Naive B cell (primary cell): ENCODE measurements around the gene FHIT. TPM values are rescaled to one million over a fixed set of nuclear protein-coding genes. Genes with fewer than 3 reads are reported as not detected.

Source experiments
- ATAC-seq, 2 donors: fragments of 150-1000 bp; cut with Tn5 transposase; 2 replicates each; pipeline ENCODE4 v1.10.0; 2021; ENCODE audit warnings: low read depth in 2 of 2, mild to moderate bottlenecking in 2 of 2, moderate library complexity in 2 of 2
- DNase-seq: peaks from one replicate; pipeline ENCODE4 v3.0.0; 2022
- H3K27ac Mint-ChIP-seq, 6 donors: one replicate each; pipeline ENCODE4 v1.8.0; 2020 to 2022; ENCODE audit warnings: mild to moderate bottlenecking in 6 of 6, mixed read lengths in 6 of 6, moderate library complexity in 5 of 6, inconsistent platforms in 2 of 6
- H3K27me3 Mint-ChIP-seq, 3 donors: one replicate each; pipeline ENCODE4 v1.8.0; 2021 to 2022; ENCODE audit warnings: mixed read lengths in 3 of 3, mild to moderate bottlenecking in 1 of 3
- H3K36me3 Mint-ChIP-seq, 2 donors: one replicate each; pipeline ENCODE4 v1.8.0; 2020 to 2022; ENCODE audit warnings: mixed read lengths in 2 of 2, inconsistent platforms in 1 of 2, mild to moderate bottlenecking in 1 of 2
- H3K4me1 Mint-ChIP-seq, 3 donors: one replicate each; pipeline ENCODE4 v1.8.0; 2020 to 2022; ENCODE audit warnings: mixed read lengths in 3 of 3, inconsistent platforms in 1 of 3, mild to moderate bottlenecking in 1 of 3, moderate library complexity in 1 of 3
- H3K4me3 Mint-ChIP-seq, 8 donors: one replicate each; pipeline ENCODE4 v1.8.0; 2020 to 2022; ENCODE audit warnings: mild to moderate bottlenecking in 8 of 8, mixed read lengths in 8 of 8, moderate library complexity in 8 of 8, inconsistent platforms in 2 of 8
- H3K9me3 Mint-ChIP-seq, 7 donors: one replicate each; pipeline ENCODE4 v1.8.0; 2020 to 2022; ENCODE audit warnings: mixed read lengths in 7 of 7, mild to moderate bottlenecking in 5 of 7, inconsistent platforms in 2 of 7, moderate library complexity in 1 of 7
- polyA plus RNA-seq, 6 donors: library from polyadenylated mRNA; unstranded; fragments of 300-500 nt; fragmentation: Illumina TruSeq; gene quantifications; one replicate each; pipeline ENCODE4 v1.2.3, GENCODE V29; 2021; ENCODE audit warnings: low read depth in 6 of 6

The FHIT gene
- polyA plus RNA-seq, 6 donors from 2014 or later, result 3.2 to 12.6 (median 7.1) TPM

GRCh38 chr3:60970850-60971249, 280.4 kb downstream of the FHIT start:
- Mint-ChIP-seq H3K4me3 (no peak overlapping the region), H3K9me3 (peaks cover 4 to 46% (median 12%) of the 10 kb centered on the region in 7 donors), H3K27ac (peak overlapping the region in 1 of 6 donors; percentile 7), H3K4me1 (no peaks in the 10 kb centered on the region), H3K36me3 (peaks cover 0 to 17% of the 10 kb centered on the region in 2 donors), H3K27me3 (no peaks in the 10 kb centered on the region)
- ATAC-seq (no peak), DNase-seq (no peak)

- H3K27ac Mint-ChIP-seq, result no peak overlapping the region
- H3K4me3 Mint-ChIP-seq, result no peak overlapping the region
- H3K27me3 Mint-ChIP-seq, result no peaks in the 10 kb centered on the region
- ATAC-seq, result no peak
- no peak for DNase-seq
- peaks cover 2 to 11% of the 10 kb centered on the region in 2 donors for H3K36me3 Mint-ChIP-seq
- peaks cover 11 to 40% (median 19%) of the 10 kb centered on the region in 7 donors for H3K9me3 Mint-ChIP-seq
- no peaks in the 10 kb centered on the region for H3K4me1 Mint-ChIP-seq
Measured at GRCh38 chr3:60967141-60967540, 284.1 kb downstream of the FHIT start.

- H3K9me3 Mint-ChIP-seq, result peaks cover 11 to 66% (median 31%) of the 10 kb centered on the region in 7 donors
- peaks cover 8 to 15% of the 10 kb centered on the region in 2 donors for H3K36me3 Mint-ChIP-seq
- no peak for DNase-seq
- no peaks in the 10 kb centered on the region for H3K4me1 Mint-ChIP-seq
- no peaks in the 10 kb centered on the region for H3K27me3 Mint-ChIP-seq
- H3K27ac Mint-ChIP-seq, result no peak overlapping the region
- no peak for ATAC-seq
- no peak overlapping the region for H3K4me3 Mint-ChIP-seq
Measured at GRCh38 chr3:60957541-60957940, 293.7 kb downstream of the FHIT start.

- no peak overlapping the region for H3K4me3 Mint-ChIP-seq
- no peak for ATAC-seq
- no peaks in the 10 kb centered on the region for H3K27me3 Mint-ChIP-seq
- H3K9me3 Mint-ChIP-seq, result peaks cover 6 to 58% (median 25%) of the 10 kb centered on the region in 7 donors
- H3K27ac Mint-ChIP-seq, result no peak overlapping the region
- DNase-seq, result no peak
- H3K4me1 Mint-ChIP-seq, result no peaks in the 10 kb centered on the region
- H3K36me3 Mint-ChIP-seq, result peaks cover 2 to 15% of the 10 kb centered on the region in 2 donors
Measured at GRCh38 chr3:60956729-60957128, 294.5 kb downstream of the FHIT start.

- Mint-ChIP-seq H3K9me3 (peaks cover 3 to 46% (median 18%) of the 10 kb centered on the region in 7 donors), H3K4me3 (no peak overlapping the region), H3K36me3 (peaks cover 0 to 15% of the 10 kb centered on the region in 2 donors), H3K27me3 (no peaks in the 10 kb centered on the region), H3K27ac (no peak overlapping the region), H3K4me1 (no peaks in the 10 kb centered on the region)
- no peak for DNase-seq
- no peak for ATAC-seq
Measured at GRCh38 chr3:60955034-60955433, 296.2 kb downstream of the FHIT start.

GRCh38 chr3:60954048-60954447, 297.2 kb downstream of the FHIT start:
- H3K4me1 Mint-ChIP-seq, result no peaks in the 10 kb centered on the region
- no peak overlapping the region for H3K27ac Mint-ChIP-seq
- no peak overlapping the region for H3K4me3 Mint-ChIP-seq

GRCh38 chr3:60953351-60953750, 297.9 kb downstream of the FHIT start:
- Mint-ChIP-seq H3K27ac (no peak overlapping the region), H3K9me3 (peaks cover 3 to 41% (median 18%) of the 10 kb centered on the region in 7 donors), H3K4me1 (no peaks in the 10 kb centered on the region), H3K27me3 (no peaks in the 10 kb centered on the region), H3K4me3 (no peak overlapping the region), H3K36me3 (peaks cover 0 to 15% of the 10 kb centered on the region in 2 donors)
- no peak for ATAC-seq
- no peak for DNase-seq

More at GRCh38 chr3:60954048-60954447, 297.2 kb downstream of the FHIT start:
- DNase-seq (no peak), ATAC-seq (no peak)
- Mint-ChIP-seq H3K27me3 (no peaks in the 10 kb centered on the region), H3K9me3 (peaks cover 3 to 41% (median 18%) of the 10 kb centered on the region in 7 donors), H3K36me3 (peaks cover 0 to 15% of the 10 kb centered on the region in 2 donors)

- H3K4me1 Mint-ChIP-seq, result no peaks in the 10 kb centered on the region
- H3K36me3 Mint-ChIP-seq, result peaks cover 0 to 15% of the 10 kb centered on the region in 2 donors
- H3K27ac Mint-ChIP-seq, result no peak overlapping the region
- H3K4me3 Mint-ChIP-seq, result no peak overlapping the region
- no peak for ATAC-seq
- DNase-seq, result no peak
- H3K27me3 Mint-ChIP-seq, result no peaks in the 10 kb centered on the region
- H3K9me3 Mint-ChIP-seq, result peaks cover 3 to 30% (median 14%) of the 10 kb centered on the region in 7 donors
Measured at GRCh38 chr3:60952055-60952454, 299.2 kb downstream of the FHIT start.

GRCh38 chr3:60949146-60949545, 302.1 kb downstream of the FHIT start:
- DNase-seq (no peak), ATAC-seq (no peak)
- H3K36me3 Mint-ChIP-seq, result no peaks in the 10 kb centered on the region
- H3K27me3 Mint-ChIP-seq, result no peaks in the 10 kb centered on the region
- H3K27ac Mint-ChIP-seq, result no peak overlapping the region
- H3K4me3 Mint-ChIP-seq, result no peak overlapping the region
- no peaks in the 10 kb centered on the region for H3K4me1 Mint-ChIP-seq
- H3K9me3 Mint-ChIP-seq, result peaks cover 0 to 3% (median under 1%) of the 10 kb centered on the region in 7 donors

- ATAC-seq (no peak), DNase-seq (no peak)
- no peak overlapping the region for H3K4me3 Mint-ChIP-seq
- H3K9me3 Mint-ChIP-seq, result peaks cover 0 to 3% (median 0%) of the 10 kb centered on the region in 7 donors
- no peaks in the 10 kb centered on the region for H3K36me3 Mint-ChIP-seq
- no peak overlapping the region for H3K27ac Mint-ChIP-seq
- no peaks in the 10 kb centered on the region for H3K27me3 Mint-ChIP-seq
- no peaks in the 10 kb centered on the region for H3K4me1 Mint-ChIP-seq
Measured at GRCh38 chr3:60948488-60948887, 302.8 kb downstream of the FHIT start.

GRCh38 chr3:60935709-60936108, 315.5 kb downstream of the FHIT start:
- no peak overlapping the region for H3K27ac Mint-ChIP-seq
- H3K9me3 Mint-ChIP-seq, result peaks cover 0 to 3% (median 0%) of the 10 kb centered on the region in 7 donors
- H3K36me3 Mint-ChIP-seq, result no peaks in the 10 kb centered on the region
- no peaks in the 10 kb centered on the region for H3K27me3 Mint-ChIP-seq
- H3K4me1 Mint-ChIP-seq, result no peaks in the 10 kb centered on the region
- no peak for ATAC-seq
- H3K4me3 Mint-ChIP-seq, result no peak overlapping the region
- no peak for DNase-seq

GRCh38 chr3:60933824-60934223, 317.4 kb downstream of the FHIT start:
- Mint-ChIP-seq H3K27me3 (no peaks in the 10 kb centered on the region), H3K4me3 (no peak overlapping the region), H3K9me3 (peaks cover 0 to 6% (median 0%) of the 10 kb centered on the region in 7 donors), H3K36me3 (no peaks in the 10 kb centered on the region), H3K4me1 (no peaks in the 10 kb centered on the region), H3K27ac (peak overlapping the region in 1 of 6 donors; percentile 55)
- DNase-seq (no peak), ATAC-seq (no peak)

GRCh38 chr3:60932643-60933042, 318.6 kb downstream of the FHIT start:
- no peaks in the 10 kb centered on the region for H3K27me3 Mint-ChIP-seq
- H3K4me1 Mint-ChIP-seq, result no peaks in the 10 kb centered on the region
- no peak for ATAC-seq
- peak overlapping the region in 1 of 6 donors; percentile 30 for H3K27ac Mint-ChIP-seq
- H3K9me3 Mint-ChIP-seq, result peaks cover 0 to 6% (median 0%) of the 10 kb centered on the region in 7 donors
- peak overlapping the region in 2 of 8 donors; percentile 6 to 37 for H3K4me3 Mint-ChIP-seq
- no peaks in the 10 kb centered on the region for H3K36me3 Mint-ChIP-seq
- DNase-seq, result no peak

GRCh38 chr3:60932170-60932569, 319.1 kb downstream of the FHIT start:
- Mint-ChIP-seq H3K4me1 (no peaks in the 10 kb centered on the region), H3K36me3 (no peaks in the 10 kb centered on the region), H3K9me3 (peaks cover 0 to 6% (median 0%) of the 10 kb centered on the region in 7 donors), H3K4me3 (peak overlapping the region in 1 of 8 donors; percentile 3), H3K27ac (no peak overlapping the region), H3K27me3 (no peaks in the 10 kb centered on the region)
- no peak for ATAC-seq
- DNase-seq, result no peak

- Mint-ChIP-seq H3K36me3 (peaks cover 0 to 4% of the 10 kb centered on the region in 2 donors), H3K27me3 (no peaks in the 10 kb centered on the region), H3K9me3 (peaks cover under 1 to 8% (median 2%) of the 10 kb centered on the region in 7 donors), H3K27ac (no peak overlapping the region), H3K4me1 (peaks cover 0 to under 1% (median 0%) of the 10 kb centered on the region in 3 donors), H3K4me3 (no peak overlapping the region)
- no peak for ATAC-seq
- no peak for DNase-seq
Measured at GRCh38 chr3:60931452-60931851, 319.8 kb downstream of the FHIT start.
